DOHH2 (cell line): ENCODE results near the gene DDX46.

ENCODE experiments used
- EZH2phosphoT487 ChIP-seq: fragments of 200-600 bp; sonication (generic); IDR thresholded peaks from 2 replicates; pipeline ENCODE4 v1.6.1; 2017; ENCODE audit warnings: borderline replicate concordance, mild to moderate bottlenecking, antibody characterized with exemption, low read length, moderate library complexity, mixed read lengths
- TF ChIP-seq, protein P1 (sequence below): fragments of 200-600 bp; sonication (generic); IDR thresholded peaks from one replicate; pipeline ENCODE4 v1.5.1; 2014; ENCODE audit warnings: antibody characterized with exemption, mild to moderate bottlenecking, low read depth, low read length; ENCODE audit not compliant: poor library complexity, severe bottlenecking

DNA sequence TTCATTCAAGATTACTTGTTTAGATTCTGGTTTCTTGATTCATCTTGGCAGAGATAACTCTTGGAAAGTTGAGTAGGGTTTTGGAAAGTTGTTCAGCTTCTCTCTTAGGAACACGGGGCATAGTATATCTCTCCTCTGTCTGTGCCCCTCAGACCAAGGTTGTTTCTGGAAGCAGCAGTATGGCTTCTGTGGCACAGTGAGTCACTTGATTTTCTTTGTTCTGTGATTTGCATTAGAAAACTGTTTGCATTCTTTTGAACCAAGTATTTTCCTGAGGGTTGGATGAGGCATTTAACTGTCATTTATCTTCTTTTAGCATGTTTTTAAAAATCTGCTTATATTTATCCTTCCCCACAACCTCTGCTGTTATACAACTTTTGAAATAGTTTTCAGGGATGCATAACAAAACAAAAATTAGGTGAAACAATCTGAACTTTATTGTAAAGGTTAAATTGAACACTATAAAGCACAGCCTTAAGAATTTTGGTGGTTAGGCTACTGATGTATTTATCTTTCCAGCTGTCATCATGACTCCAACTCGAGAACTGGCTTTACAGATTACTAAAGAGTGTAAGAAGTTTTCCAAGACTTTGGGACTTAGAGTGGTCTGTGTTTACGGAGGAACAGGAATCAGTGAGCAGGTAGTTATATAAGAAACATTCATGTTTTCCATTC lies 26.5 kb downstream of the DDX46 start:
- TF ChIP-seq, protein P1, sequence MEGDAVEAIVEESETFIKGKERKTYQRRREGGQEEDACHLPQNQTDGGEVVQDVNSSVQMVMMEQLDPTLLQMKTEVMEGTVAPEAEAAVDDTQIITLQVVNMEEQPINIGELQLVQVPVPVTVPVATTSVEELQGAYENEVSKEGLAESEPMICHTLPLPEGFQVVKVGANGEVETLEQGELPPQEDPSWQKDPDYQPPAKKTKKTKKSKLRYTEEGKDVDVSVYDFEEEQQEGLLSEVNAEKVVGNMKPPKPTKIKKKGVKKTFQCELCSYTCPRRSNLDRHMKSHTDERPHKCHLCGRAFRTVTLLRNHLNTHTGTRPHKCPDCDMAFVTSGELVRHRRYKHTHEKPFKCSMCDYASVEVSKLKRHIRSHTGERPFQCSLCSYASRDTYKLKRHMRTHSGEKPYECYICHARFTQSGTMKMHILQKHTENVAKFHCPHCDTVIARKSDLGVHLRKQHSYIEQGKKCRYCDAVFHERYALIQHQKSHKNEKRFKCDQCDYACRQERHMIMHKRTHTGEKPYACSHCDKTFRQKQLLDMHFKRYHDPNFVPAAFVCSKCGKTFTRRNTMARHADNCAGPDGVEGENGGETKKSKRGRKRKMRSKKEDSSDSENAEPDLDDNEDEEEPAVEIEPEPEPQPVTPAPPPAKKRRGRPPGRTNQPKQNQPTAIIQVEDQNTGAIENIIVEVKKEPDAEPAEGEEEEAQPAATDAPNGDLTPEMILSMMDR: no peak
- no peak for TF ChIP-seq EZH2phosphoT487
